GM18499 (cell line): ENCODE results near the gene CAT.
A peak's percentile ranks its signal among the peaks of the same experiment; 100 is the strongest.

Source experiments
- ATAC-seq: cut with Tn5 transposase; IDR thresholded peaks from one replicate; pipeline ENCODE4 v1.9.1; 2021; ENCODE audit warnings: moderate number of reproducible peaks; ENCODE audit not compliant: insufficient read depth, unreplicated experiment

Gene CAT

DNA sequence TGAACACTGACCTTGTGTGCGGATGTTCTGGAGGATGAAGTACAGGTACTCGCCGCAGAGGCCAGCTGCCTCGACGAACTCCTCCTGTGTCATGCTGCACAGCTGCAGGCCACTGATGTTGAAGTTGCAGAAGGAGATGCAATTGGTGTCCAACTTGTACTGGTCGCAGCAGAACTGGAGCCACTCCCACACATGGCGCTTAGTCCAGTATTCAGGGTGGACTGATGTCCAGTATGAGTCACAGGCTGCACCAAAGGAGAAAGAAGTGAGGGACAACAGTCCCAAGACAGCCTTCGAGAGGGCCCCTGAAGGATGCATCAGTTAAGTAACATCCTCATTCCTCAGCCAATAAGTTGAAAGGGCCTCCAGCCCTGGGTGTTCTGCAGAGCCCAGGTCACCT lies 54.7 kb downstream of the CAT start:
- no peak for ATAC-seq

DNA sequence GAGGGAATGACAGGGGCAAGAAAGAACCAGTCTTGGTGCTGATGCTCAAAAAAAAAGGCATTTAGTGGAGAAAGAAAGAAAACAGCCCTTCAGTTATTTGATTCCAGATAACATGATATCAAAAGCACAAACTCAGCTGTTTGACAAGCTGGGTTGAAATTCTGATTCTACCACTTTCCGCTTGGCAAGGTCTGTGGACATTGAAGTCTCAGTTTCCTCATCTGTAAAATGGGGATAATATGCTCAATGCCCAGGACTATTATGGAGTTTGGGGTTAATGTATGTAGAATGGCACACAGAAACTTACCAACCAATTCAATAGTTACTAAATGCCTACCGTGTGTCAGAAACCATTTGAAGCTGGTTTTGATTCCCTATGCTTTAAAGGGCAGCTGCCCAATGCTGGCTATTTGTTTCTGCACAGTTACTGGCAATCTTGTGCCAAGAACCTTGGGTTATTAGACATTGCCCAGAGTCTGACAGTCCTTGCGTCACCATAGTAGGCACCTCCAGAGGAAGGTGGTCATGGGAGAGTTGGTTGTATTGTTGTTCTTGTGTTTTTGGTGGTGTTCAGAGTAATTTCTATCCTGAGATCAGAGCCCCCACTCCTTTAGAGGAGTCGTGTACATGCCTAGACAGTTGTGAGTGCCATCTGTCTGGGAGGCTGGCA lies 55.3 kb downstream of the CAT start:
- ATAC-seq, result no peak

DNA sequence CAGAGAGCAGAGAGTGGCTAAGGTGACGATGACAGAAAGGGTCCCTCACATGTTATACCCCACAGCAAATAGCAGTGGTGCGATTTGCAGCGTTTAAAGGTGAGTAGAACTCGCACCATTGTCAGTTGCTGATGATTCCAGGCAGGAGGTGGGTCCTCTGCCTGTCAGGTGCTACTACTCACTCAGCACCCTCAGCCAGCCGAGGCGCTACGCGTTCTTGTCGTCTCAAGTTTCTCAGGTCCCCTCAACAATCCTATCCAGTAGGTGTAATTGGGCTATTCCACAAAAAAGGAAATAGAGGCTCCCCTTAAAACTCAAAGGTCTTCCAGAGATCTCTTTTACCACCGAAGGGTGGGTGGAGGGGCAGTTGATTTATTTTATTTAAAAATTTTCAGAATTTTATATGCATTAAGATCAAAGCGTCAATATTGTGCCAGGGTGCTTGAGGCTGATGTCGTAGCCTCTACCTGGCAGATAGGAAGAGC lies 56.5 kb downstream of the CAT start:
- no peak for ATAC-seq

DNA sequence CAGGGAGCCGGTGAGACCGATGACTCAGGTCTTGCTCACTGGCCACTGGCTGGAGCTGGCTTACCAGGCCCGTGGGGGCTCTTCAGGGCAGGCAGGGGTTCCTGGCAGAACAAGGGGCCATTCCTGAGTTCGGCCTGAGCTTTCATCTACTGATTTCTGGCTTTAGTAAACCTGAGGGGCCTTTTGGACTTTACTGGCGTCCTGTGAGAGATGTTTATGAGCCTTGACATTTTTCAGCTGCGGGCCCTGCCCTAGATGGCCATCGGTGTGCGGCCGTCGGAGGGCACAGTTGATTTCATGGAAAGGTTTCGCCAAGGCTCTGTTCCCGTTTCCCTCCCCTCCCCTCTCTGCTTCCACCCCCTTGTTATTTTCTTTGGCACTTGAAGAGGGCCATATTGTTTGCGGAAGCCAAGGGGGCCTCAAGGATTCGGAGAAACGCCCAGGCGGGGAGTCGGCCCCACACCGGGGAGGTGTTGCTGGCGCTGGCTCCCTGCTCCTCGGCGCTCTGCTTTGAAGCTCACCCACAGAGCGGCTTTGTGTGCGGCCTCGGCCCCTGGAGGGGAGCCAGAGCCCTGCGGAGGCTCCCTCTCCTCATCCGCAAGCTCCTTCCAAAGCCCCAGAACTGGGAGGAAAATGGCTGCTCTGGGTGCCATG lies 57.1 kb downstream of the CAT start:
- ATAC-seq, result no peak

DNA sequence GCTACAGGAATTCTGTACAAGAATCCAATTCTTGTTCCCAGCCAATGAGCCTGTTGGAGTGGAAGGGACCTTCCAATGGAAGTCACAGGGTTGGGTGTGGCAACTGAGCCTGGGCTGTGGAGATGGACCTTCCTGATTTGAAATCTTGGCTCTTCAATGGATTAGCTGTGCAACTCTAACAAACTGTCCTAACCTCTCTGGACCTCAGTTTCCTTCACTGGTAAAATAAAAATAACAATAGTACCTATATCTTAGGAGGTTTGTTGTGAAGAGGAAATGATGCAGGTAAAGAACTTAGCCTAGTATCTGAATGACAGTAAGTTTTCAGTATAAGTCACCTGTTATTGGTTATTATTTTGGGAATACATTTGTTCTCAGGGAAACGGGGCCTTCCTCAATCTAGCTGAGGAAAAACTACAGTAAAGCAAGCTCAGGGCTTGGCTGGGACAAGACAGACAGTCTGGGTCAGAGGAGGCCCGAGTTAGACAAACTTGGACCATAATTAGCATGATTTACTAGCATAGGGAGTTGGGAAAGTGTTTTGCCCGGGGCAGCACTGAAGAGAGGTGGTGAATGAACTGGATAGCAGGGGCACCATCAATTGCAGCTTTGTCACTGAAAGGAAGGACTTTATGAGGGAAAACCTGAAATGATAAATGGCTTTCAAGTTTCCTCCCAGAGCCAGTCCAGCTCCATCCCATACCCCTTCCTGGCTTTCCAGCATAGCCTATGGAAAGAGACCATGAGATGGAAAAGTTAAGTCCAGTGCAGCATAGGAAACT lies 61.2 kb downstream of the CAT start:
- no peak for ATAC-seq

GRCh38 chr11:34501500-34501899 lies 62.8 kb downstream of the CAT start:
- ATAC-seq, result no peak

DNA sequence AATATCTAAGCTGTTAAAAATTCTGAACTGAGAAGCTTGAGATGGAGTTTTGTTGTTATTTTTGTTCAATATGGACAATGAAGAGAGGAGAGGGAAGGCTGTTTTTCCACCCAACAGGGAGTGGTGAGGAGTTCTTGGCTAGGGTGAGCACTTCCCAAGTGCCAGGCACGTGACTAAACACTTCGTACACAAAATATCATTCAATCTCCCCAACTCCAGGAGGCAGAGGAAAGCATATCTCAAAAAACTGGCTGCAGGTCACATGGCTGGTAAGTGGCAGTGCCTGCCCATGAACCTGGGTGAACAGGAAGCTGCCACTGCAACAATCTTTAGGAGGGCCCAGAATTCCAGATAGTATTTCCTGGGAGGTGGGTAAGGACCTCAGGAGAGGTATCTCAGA lies 63.2 kb downstream of the CAT start:
- no peak for ATAC-seq

GRCh38 chr11:34502949-34503348 lies 64.2 kb downstream of the CAT start:
- no peak for ATAC-seq

- no peak for ATAC-seq
Observed at GRCh38 chr11:34505874-34506273, 67.1 kb downstream of the CAT start.

DNA sequence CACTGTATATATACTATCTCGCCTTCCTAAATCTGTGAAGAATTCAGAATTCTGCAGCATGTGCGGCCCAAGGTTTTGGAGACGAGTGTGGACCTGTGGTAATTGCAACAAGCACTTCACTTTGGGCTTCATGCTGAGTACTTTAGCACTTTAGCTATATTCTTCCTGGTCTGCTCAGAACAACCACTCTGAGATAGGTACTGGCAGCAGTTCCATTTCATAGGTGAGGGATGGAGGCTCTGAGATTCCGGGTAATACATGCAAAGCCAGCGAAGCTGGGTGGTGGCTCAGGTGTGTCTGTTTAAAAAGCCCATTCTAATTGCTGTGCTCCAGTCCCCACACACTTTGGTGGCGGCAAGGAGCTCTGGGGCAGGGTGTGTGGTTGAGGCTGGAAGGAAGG lies 68.4 kb downstream of the CAT start:
- no peak for ATAC-seq

- ATAC-seq, result no peak
Observed at GRCh38 chr11:34507610-34508009, 68.9 kb downstream of the CAT start.

DNA sequence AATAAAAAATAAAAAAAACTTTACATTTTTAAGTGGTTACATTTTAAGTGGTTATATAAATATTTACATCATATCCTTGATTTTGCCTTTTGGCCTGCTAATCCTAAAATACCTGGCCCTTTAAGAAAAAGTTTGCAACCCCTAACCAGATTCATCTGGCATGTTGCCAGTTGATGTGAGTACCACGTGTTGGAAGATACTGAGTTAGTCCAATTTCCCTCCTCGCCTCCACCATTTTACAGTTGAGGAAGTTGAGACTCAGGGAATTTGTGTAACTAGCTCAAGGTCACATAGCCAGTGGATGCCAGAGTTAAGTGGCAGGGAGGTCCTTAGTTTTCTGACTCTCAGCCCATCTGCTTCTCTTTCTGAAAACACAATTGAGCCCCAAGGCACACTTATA lies 69.8 kb downstream of the CAT start:
- no peak for ATAC-seq

DNA sequence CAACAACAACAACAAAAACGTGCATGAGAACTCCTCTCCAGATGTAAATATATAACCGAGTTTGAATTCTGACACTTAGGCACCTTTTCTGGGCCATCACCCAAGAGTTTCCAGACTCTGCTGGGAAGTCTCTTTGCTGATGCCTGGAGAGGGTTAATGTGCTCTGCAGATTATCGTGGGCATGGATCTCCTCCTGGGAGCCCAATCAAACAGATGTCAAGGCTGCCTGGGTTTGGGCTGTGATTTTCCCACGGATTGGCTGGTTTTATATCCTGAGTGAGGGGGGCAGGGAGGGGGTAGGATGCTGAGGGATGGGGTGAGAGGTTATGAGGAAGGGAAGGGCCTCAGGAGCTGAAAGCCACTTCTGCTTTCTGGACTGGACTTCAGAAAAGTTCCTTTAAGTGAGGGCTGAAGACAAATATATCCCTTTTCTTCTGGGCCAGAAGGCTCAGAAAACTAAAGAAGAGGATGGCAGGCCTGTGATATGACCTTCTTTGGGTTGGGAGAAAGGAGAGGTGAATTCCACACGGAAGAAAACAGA lies 70.7 kb downstream of the CAT start:
- ATAC-seq, result no peak

DNA sequence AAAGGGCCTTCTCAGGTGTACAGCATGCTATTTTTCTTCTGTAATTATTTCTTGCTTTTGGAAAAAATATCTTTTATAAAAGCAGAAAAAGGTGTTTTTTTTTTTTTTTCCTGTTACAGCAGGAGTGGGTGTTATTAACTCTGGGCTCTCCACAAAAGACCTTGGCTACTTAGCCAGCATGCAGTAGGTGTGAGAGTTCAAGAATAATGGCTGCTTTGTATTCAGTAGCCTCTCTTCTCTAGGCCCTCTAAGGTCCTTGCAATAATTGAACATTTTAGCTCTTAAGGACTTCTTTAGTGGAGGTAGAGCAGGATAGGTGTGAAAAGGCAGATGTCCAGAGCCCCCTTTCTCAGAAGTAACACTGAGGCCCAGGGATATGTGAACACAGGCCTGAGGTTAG lies 71.5 kb downstream of the CAT start:
- ATAC-seq, result no peak

DNA sequence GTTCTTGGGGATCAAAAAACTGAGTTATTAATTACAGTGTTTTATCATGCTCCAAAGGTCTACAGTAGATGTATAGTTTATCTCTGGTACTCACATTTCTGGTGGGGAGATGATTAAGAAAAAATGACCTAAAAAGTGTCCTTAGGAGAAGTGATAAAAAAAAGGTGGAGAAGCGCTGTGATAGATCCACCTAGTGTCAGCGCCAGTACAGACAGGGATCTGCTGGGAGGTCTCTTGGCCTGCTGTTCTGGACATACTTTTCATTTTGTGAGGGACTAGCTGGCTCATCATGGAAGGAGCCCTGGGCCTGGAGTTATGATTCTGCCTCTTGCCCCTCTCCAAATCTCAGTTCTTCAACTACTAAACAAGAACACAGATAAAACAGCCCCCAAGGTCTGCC lies 71.9 kb downstream of the CAT start:
- no peak for ATAC-seq

GRCh38 chr11:34512840-34513681 lies 74.3 kb downstream of the CAT start:
- ATAC-seq, result peak; percentile 77

- no peak for ATAC-seq
Observed at GRCh38 chr11:34513682-34514449, 75.1 kb downstream of the CAT start, which contains the start of gene ELF5. Gene ELF5 (minus strand): TSS chr11:34513794. CDS start chr11:34505749, 8,045 bp downstream.

GRCh38 chr11:34514597-34514996 lies 75.9 kb downstream of the CAT start:
- ATAC-seq, result no peak

GRCh38 chr11:34516247-34517040 lies 77.7 kb downstream of the CAT start:
- no peak for ATAC-seq
